HepG2 (cell line): ENCODE results near the gene VWA3A. TPM values are rescaled to one million over a fixed set of nuclear protein-coding genes. Genes with fewer than 3 reads are reported as not detected.

Experiments
- AGO1 ChIP-seq: fragments of 200-400 bp; formaldehyde crosslinking; IDR thresholded peaks from 2 replicates; pipeline ENCODE4 v1.6.1; 2017; ENCODE audit warnings: mild to moderate bottlenecking, low read depth, low read length, moderate library complexity; ENCODE audit not compliant: poor library complexity, severe bottlenecking
- AKAP8 ChIP-seq: sonication (generic); formaldehyde crosslinking; IDR thresholded peaks from 2 replicates; pipeline ENCODE4 v1.5.1; 2020; ENCODE audit warnings: mild to moderate bottlenecking, missing genetic modification reagents
- BATF2 ChIP-seq: sonication (generic); formaldehyde crosslinking; IDR thresholded peaks from 2 replicates; pipeline ENCODE4 v1.8.0; 2022; ENCODE audit warnings: mild to moderate bottlenecking, missing genetic modification reagents, moderate library complexity
- BORCS8-MEF2B ChIP-seq: sonication (generic); formaldehyde crosslinking; IDR thresholded peaks from 2 replicates; pipeline ENCODE4 v1.8.0; 2022; ENCODE audit warnings: mild to moderate bottlenecking, missing genetic modification reagents
- BRD4 ChIP-seq: sonication (generic); formaldehyde crosslinking; IDR thresholded peaks from 2 replicates; pipeline ENCODE4 v1.4.0; 2020; ENCODE audit warnings: missing genetic modification reagents
- GMEB2 ChIP-seq: IDR thresholded peaks from 2 replicates; pipeline ENCODE4 v1.6.1; 2016; ENCODE audit warnings: missing biosample characterization, missing genetic modification reagents, low read depth
- GTF2F1 ChIP-seq: fragments of 150-350 bp; IDR thresholded peaks from 2 replicates; pipeline ENCODE4 v1.6.1; 2014; ENCODE audit warnings: low read length
- MAFK ChIP-seq, 2 experiments: IDR thresholded peaks in 1 of 2; conservative IDR thresholded peaks in 1 of 2; 2 replicates each; pipeline ENCODE4 v1.6.1; 2011; ENCODE audit warnings: improper control_type of control experiment in 2 of 2, low read length in 2 of 2
- MIER3 ChIP-seq: IDR thresholded peaks from 2 replicates; pipeline ENCODE4 v1.6.1; 2016; ENCODE audit warnings: missing compliant biosample characterization, borderline replicate concordance
- MYNN ChIP-seq: sonication (generic); formaldehyde crosslinking; IDR thresholded peaks from 2 replicates; pipeline ENCODE4 v1.4.0; 2020; ENCODE audit warnings: mild to moderate bottlenecking, low read depth, missing genetic modification reagents
- RFX5 ChIP-seq: IDR thresholded peaks from 2 replicates; pipeline ENCODE4 v1.6.1; 2011; ENCODE audit warnings: low read depth, low read length, improper control_type of control experiment
- SIX1 ChIP-seq: sonication (generic); formaldehyde crosslinking; IDR thresholded peaks from 2 replicates; pipeline ENCODE4 v1.4.0; 2020; ENCODE audit warnings: missing genetic modification reagents, borderline replicate concordance
- SNRNP70 ChIP-seq: fragments of 200-400 bp; formaldehyde crosslinking; IDR thresholded peaks from 2 replicates; pipeline ENCODE4 v1.6.1; 2017; ENCODE audit warnings: mild to moderate bottlenecking, low read depth, low read length, moderate library complexity
- SOX5 ChIP-seq: IDR thresholded peaks from 2 replicates; pipeline ENCODE4 v1.6.1; 2016; ENCODE audit warnings: borderline replicate concordance
- SP140L ChIP-seq: sonication (generic); formaldehyde crosslinking; IDR thresholded peaks from 2 replicates; pipeline ENCODE4 v1.4.0; 2020; ENCODE audit warnings: missing genetic modification reagents, borderline replicate concordance
- STAG1 ChIP-seq: sonication (generic); formaldehyde crosslinking; IDR thresholded peaks from 2 replicates; pipeline ENCODE4 v1.4.0; 2020; ENCODE audit warnings: missing genetic modification reagents
- ZBTB26 ChIP-seq: IDR thresholded peaks from 2 replicates; pipeline ENCODE4 v1.6.1; 2016; ENCODE audit warnings: missing compliant biosample characterization, missing genetic modification reagents, borderline replicate concordance
- ZBTB34 ChIP-seq: sonication (generic); formaldehyde crosslinking; IDR thresholded peaks from 2 replicates; pipeline ENCODE4 v1.8.0; 2022; ENCODE audit warnings: mild to moderate bottlenecking, missing genetic modification reagents
- ZMYM2 ChIP-seq: sonication (generic); formaldehyde crosslinking; IDR thresholded peaks from 2 replicates; pipeline ENCODE4 v1.8.0; 2022; ENCODE audit warnings: mild to moderate bottlenecking, missing genetic modification reagents
- ZNF224 ChIP-seq: sonication (generic); formaldehyde crosslinking; IDR thresholded peaks from 2 replicates; pipeline ENCODE4 v1.5.0; 2020; ENCODE audit warnings: mild to moderate bottlenecking, missing genetic modification reagents
- ZNF780A ChIP-seq: sonication (generic); formaldehyde crosslinking; IDR thresholded peaks from 2 replicates; pipeline ENCODE4 v1.8.0; 2022; ENCODE audit warnings: mild to moderate bottlenecking, missing genetic modification reagents, moderate library complexity
- polyA plus RNA-seq, 8 experiments: library from polyadenylated mRNA; depleted of rRNA in 3 of 8; stranded (reverse) in 7 of 8; unstranded in 1 of 8; fragments of >200 nt; fragmentation: Illumina TruSeq in 4 of 8; extraction: Trizol in 4 of 8; gene quantifications; 2 replicates each; pipeline versions ENCODE4 v1.2.1 to v1.2.3, GENCODE V29; 2011 to 2016; ENCODE audit warnings: low read depth in 4 of 8, missing spikeins in 1 of 8, mixed read lengths in 1 of 8; ENCODE audit not compliant: insufficient read depth in 1 of 8
- total RNA-seq, 5 experiments: library from RNA; depleted of rRNA; stranded (reverse); fragments of >200 nt; fragmentation: Illumina TruSeq; extraction: Trizol; gene quantifications; 2 replicates each; pipeline ENCODE4 v1.2.3, GENCODE V29; 2016; ENCODE audit warnings: low read depth in 1 of 5
- TF ChIP-seq, protein P1 (sequence below): sonication (generic); formaldehyde crosslinking; IDR thresholded peaks from 2 replicates; pipeline ENCODE4 v1.4.0; 2020; ENCODE audit warnings: missing genetic modification reagents
- TF ChIP-seq, protein P2 (sequence below): sonication (generic); formaldehyde crosslinking; IDR thresholded peaks from 2 replicates; pipeline ENCODE4 v1.5.1; 2020; ENCODE audit warnings: missing genetic modification reagents, mild to moderate bottlenecking, borderline replicate concordance

Gene VWA3A
- total and polyA plus RNA-seq, 2 of the 13 experiments (the other 11 are each of a cell fraction or from before 2014, with no cell fraction given): 0.03 to 0.07 TPM

DNA sequence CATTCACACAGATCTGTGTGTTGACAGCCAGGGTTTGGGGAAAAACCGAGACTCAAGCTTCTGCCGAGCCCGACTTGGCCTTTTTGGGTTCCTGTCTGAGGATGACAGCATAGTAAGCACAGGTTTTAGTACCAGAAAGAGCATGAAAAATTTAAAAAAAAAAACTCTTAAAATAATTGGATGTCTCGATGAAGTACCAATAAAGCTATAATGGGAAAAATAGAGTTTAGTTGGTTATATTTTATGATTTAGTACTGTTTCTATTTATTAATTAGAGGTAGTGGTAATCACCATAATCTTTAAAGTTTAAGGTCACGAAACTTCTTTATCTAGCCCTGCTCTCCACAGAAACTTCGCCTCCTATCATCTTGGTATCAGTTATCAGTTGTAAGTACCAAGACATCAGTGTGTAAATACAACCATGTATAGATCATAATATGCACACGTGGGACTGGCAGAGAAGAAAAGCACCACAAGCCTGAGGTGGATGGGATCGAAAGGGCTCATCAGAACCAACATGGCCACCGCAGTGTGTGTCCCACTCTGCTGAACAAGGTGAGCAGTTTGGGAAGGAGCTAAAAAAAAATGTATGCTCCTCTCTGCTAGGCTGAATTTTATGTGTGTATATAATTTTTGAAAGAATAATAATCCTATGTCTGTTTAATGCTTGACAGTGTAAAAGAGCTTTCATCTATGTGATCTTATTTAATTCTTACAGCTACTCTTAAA, 99.4 kb downstream of the VWA3A start (continued):
- TF ChIP-seq BORCS8-MEF2B (no peak), SNRNP70 (no peak), ZNF780A (no peak), MAFK (conservative IDR thresholded peaks at IDR 0.05 in 1 of 2, IDR thresholded peaks at IDR 0.05 in 1 of 2; ENCODE audit: low read length in 2 of 2) (no peak), AKAP8 (CRISPR knock-in tag) (no peak), ZBTB26 (CRISPR knock-in tag) (no peak), SP140L (CRISPR knock-in tag) (no peak), STAG1 (CRISPR knock-in tag) (no peak), MYNN (CRISPR knock-in tag) (no peak), GTF2F1 (no peak), GMEB2 (CRISPR knock-in tag) (no peak; the same call in 1 of the 2 replicates), ZMYM2 (no peak), ZNF224 (CRISPR knock-in tag) (no peak), AGO1 (no peak), ZBTB34 (CRISPR knock-in tag) (no peak), SIX1 (CRISPR knock-in tag) (no peak), RFX5 (no peak), SOX5 (no peak), BRD4 (CRISPR knock-in tag) (no peak), MIER3 (CRISPR knock-in tag) (no peak), BATF2 (CRISPR knock-in tag) (no peak)
- TF ChIP-seq, protein P1, sequence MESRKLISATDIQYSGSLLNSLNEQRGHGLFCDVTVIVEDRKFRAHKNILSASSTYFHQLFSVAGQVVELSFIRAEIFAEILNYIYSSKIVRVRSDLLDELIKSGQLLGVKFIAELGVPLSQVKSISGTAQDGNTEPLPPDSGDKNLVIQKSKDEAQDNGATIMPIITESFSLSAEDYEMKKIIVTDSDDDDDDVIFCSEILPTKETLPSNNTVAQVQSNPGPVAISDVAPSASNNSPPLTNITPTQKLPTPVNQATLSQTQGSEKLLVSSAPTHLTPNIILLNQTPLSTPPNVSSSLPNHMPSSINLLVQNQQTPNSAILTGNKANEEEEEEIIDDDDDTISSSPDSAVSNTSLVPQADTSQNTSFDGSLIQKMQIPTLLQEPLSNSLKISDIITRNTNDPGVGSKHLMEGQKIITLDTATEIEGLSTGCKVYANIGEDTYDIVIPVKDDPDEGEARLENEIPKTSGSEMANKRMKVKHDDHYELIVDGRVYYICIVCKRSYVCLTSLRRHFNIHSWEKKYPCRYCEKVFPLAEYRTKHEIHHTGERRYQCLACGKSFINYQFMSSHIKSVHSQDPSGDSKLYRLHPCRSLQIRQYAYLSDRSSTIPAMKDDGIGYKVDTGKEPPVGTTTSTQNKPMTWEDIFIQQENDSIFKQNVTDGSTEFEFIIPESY (CRISPR knock-in tag): no peak
- TF ChIP-seq, protein P2, sequence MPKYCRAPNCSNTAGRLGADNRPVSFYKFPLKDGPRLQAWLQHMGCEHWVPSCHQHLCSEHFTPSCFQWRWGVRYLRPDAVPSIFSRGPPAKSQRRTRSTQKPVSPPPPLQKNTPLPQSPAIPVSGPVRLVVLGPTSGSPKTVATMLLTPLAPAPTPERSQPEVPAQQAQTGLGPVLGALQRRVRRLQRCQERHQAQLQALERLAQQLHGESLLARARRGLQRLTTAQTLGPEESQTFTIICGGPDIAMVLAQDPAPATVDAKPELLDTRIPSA (CRISPR knock-in tag): no peak
